HuH-7.5 (cell line): Measurements from ENCODE around the gene EPHB1.

Experiments
- DNase-seq: peaks from one replicate; pipeline ENCODE4 v3.0.0; 2011; ENCODE audit warnings: low spot score

The EPHB1 gene

DNA sequence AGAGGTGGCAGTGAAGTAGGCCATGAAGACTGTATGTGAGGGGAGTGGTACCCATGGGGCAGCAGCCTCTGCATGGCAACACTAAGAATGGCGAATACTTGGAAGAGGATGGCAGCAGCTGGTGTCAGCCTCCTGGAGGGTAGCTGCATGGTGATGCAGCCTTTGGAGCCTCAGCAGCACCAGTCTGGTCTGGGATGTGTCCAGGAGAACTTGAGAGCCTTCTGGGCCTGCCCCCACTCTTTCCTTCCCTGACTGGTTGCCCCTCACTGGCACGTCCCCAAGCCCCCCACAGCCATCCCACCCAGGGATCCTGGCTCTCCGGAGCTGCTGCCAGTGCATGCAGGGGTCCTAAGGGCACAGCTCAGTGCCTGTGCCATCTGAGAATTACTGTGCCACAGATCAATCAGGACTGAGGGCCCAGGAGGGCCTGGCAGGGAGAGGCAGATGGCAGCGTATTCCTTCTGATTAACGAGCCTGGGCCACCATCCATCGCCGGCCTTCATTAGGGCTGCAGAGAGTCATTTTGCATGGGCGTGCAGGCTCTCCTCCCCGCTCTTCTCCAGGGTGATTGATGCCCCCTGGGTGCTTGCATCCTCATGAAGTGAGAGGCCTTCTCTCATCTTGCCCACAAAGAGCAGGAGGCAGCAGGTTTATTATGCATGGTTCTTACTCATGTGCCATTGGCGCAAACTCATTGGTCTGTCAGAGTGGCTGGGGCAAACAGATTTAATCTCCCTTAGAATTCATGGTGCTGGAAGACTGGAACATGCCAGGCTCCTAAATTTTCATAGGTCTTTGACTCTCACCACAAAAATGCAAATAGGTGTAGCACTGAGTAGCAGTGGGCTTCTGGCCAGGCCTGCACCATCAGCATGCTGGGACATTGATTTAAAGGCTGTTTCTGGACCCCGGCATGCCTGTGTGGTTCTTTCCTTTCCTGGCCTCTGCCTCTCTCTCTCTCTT is 116.8 kb downstream of the EPHB1 start:
- DNase-seq = no peak

DNA sequence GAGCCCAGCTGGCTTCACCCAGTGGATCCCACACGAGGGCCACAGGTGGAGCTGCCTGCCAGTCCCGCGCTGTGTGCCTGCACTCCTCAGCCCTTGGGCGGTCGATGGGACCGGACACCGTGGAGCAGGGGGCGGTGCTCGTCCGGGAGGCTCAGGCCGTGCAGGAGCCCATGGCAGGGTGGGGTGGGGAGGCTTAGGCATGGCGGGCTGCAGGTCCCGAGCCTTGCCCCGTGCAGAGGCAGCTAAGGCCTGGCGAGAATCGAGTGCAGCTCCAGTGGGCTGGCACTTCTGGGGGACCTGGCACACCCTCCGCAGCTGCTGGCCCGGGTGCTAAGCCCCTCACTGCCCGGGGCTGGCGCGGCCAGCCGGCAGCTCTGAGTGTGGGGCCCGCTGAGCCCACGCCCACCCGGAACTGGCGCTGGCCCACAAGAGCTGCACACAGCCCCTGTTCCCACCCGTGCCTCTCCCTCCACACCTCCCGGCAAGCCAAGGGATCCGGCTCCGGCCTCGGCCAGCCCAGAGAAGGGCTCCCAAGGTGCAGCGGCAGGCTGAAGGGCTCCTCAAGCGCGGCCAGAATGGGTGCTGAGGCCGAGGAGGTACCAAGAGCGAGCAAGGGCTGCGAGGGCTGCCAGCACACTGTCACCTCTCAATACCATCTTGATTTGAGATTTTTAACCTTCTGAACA is 121.4 kb downstream of the EPHB1 start:
- DNase-seq = no peak

DNA sequence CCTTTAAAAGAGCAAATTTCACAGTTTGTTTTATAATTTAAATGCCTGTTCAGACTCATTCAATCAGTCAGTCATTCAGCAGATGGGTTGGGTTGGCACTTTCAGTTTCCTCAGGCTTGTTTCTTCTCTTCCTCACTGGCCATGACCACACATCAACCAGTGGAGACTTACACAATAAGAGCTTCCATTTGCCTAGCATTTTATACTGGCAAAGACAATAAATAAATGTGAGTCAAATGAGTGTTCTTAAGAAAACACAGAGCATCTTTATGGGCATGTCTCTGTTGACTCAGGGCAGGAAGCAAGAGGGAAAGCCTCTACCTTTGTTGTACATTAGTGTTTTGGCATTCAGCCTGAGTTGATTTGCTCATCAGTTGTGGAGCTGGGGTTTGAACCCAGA is 122.6 kb downstream of the EPHB1 start:
- no peak for DNase-seq

DNA sequence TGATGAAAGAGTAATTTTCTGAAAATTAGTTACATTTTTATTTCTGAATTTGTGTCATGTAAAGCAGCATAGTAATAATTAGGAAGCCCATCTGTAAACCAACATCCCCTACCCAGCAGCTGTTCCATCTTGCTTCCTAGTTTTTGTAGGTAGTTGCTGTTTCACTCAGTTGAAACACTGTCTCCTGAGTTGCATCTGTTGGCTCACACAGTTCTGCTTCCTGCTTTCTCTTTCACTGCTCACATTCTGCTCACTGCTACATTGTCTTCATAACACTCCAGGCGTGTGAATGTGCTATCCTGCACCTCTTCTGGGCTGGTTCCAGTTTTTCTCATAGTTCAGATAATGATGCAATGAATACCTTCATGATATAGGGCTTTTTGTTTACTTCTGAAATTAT is 123.4 kb downstream of the EPHB1 start:
- DNase-seq = no peak

DNA sequence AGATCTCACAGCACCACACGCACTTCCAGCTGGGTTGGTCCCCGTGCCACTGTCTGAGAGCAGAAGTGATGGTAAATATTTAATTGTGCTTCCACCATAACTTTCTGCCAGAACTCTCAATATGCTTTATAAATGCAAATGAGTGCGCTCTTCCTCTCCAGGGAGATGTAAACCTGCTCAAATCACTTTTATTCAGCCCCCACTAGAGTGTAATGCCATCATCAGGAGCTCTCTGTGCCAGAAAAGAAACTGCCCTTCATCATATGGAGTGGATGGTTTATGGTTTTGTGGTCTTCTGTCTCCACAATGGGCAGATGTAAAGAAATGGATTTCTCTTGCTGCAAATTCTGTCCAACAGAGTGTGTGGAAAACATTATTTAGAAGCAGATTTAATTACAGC is 127.0 kb downstream of the EPHB1 start:
- no peak for DNase-seq

DNA sequence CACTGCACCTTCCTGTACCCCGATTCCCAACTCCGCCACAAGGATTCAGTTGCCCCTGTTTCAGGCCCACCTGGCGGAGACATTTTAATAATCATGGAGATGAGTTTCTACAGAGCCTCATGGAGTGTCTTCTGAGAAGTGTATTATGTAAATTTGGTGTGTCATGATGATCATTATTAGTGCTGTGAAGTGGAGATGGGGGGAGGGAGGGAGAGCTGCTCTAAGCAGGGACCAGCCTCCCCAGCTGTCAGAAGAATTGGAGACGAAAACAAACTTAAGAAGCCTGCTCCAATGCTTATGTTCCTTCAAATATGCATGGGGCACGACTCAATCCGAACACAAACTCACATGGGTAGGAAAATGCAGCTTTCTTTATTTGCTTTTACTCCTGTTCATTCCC is 127.8 kb downstream of the EPHB1 start:
- no peak for DNase-seq

DNA sequence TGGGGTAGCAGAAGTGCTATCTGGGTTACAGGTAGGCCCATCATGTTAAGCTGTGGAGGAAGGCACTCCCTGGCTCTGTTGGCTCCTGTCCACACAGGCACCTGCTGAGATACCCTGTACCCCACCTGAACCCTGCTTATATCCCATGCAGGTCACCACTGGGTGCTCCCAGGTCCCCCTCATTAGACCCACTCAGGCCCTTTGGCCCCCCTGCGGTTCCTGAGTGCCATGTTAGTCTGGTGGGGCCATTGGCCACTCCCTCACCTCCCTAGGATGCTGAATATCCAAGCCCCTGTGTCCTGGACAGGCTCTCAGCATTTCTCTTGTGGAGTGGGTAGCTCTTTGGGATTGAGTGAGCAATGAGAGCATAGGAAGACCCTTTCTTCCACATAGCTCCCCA is 128.2 kb downstream of the EPHB1 start:
- no peak for DNase-seq

DNA sequence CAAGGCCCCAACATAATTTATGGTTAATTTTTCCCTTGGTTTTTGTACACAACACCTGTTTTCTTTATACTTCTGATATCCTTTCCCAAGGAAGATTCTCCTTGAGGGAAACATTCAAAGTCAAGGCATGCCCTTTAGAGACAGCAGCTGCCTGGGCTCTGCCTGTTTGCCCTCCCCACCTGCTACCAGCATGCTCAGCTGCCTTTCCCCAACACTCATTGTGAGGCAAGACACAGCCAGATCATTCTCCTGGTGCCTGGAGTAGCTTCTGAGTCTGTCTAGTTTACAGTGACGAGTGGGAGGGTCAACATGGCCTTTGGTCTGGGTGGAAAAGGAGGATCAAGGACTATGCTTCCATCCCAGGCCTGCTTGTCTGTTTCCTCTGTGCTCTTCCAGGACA is 132.5 kb downstream of the EPHB1 start:
- no peak for DNase-seq

DNA sequence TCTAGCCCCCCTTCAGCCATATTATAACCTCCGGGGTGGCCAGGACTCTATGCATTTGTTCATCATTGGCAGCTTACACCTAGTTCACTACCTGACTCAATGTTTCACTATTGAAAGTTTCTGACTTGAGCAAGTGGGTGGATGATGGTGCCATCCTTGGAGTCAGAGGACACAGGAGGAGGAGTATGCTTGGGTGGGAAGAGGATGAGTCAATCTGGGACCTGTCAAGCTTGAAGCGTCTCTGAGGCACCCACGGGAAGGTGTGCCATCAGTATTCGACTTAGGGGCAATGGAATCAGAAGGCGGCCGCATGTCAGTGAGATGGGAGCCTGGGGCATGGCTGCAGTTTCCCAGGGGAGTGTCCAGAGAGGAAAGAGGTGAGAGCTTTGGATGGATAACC is 133.3 kb downstream of the EPHB1 start:
- no peak for DNase-seq

DNA sequence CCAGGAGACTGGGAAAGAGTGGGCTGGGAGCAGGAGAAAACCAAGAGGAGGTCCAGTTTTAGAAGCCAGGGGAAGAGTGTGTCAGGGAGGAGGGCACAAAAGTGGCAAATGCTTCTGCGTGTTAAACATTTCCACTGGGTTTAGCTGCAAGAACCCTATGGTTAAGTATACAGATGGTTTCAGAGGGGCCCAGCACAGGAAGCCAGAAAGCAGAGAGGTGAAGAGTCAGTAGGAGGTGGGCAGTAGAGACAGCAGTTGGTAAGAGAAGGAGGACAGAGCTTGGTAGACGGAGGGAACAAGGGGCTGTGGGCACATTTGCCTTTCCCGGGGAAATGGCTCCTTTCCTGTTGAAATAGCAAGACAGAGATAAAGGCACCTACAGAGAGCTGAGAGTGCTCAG is 133.8 kb downstream of the EPHB1 start:
- DNase-seq = no peak

DNA sequence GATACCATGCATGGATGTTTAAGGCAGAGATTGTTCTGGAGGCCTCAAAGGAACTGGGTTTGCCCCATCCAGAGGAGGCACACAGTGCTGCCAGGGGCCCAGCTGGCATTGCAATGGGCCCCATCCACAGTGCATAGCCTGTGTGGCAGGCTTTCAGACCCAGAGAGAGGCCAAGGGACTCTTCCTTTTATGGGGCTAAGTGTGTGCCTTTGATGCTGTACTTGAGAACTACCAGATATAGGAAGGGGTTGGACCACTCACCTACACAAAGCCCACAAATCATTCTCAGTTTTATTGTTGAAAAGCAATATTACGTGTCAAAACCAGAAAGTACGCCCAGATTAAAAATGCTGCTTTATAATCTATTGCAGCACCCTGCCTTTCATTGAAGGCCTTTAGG is 134.9 kb downstream of the EPHB1 start:
- no peak for DNase-seq

DNA sequence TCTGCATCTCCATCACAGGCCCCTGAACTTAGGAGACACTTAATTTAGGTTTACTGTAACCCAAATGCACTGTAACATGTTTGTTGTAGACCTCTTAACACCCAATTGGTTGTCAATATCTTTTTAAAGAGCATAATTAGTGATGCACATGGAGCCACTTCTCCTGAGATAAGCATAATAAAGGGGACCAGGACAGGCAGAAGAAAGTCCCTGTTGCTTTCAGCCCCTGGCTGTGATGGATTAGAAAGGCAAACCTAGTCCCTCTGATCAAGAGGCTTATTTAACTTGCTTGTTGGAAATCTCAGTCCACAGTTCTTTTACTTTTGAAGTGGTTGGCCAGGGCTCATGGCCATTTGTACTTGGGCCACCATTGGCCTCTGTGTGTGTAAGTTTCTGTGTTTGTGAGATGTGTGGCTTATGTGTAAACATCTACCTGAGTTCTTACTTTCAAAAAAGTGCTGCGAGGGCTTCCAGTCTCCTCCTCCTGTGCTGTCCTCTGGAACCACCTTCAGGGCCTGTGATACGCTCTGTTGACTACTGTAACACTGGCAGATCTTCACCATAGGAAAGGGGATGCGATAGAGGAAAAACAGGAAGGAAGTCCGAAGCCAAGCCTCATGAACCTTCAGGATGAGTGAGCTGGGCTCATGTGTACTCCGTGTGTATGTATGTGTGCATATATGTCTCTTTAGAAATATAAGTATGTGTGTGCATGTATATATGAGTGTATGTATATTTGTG is 136.2 kb downstream of the EPHB1 start:
- no peak for DNase-seq

DNA sequence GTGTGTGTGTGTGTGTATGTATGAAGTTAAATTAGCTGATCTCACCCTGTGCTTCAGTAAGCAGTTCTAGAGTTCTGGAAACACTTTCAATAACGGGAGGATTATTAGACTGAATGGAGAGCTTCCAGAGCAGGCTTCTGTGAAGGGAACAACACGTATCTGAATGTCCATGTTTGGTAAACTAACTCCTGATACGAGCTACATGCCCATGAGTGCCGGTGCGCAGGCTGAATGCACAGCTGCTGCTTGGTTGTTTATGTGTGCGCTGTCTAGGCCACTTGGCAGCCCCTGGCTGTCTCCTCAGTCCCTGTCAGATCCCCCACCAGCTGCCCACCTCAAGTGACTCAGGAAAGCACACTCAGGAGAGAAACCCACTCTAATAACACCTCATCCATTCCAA is 137.0 kb downstream of the EPHB1 start:
- no peak for DNase-seq

DNA sequence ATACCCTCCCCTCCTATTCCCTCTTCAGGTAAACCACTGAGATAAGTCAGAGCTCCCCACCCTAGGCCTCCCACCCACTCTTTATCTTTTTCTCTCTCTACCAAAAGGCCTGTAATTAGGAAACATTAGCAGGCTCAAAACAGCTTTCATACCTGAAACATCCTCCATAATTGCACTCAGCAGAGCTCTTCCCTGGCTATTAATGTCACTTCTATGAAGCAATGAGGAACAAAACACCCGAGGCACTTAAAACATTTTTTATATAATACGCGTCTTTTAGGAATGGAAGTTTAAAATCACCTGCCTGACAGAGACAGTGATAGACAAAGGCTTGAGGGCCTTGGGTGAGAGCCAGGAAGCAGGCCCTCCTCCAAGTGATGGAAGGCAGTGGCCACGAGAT is 138.9 kb downstream of the EPHB1 start:
- DNase-seq = no peak

DNA sequence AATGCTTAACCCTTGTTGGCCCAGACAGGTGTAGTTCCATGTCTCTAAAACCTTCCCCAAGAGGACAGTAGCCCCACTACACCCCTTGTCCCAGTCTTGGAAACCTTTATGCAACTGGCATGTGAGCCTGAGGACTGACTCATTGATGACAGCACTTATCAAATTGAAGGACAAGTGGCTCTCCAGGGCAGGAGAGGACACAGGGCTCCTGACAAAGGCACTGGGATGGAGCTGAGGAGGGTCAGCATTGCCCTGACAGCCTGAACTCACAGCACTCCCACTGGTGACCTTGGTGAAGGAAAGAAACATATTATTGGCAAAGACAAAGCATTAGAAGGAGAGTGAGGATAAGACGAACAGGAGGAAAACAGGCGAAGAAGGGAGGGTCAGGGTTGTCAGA is 139.9 kb downstream of the EPHB1 start:
- no peak for DNase-seq

DNA sequence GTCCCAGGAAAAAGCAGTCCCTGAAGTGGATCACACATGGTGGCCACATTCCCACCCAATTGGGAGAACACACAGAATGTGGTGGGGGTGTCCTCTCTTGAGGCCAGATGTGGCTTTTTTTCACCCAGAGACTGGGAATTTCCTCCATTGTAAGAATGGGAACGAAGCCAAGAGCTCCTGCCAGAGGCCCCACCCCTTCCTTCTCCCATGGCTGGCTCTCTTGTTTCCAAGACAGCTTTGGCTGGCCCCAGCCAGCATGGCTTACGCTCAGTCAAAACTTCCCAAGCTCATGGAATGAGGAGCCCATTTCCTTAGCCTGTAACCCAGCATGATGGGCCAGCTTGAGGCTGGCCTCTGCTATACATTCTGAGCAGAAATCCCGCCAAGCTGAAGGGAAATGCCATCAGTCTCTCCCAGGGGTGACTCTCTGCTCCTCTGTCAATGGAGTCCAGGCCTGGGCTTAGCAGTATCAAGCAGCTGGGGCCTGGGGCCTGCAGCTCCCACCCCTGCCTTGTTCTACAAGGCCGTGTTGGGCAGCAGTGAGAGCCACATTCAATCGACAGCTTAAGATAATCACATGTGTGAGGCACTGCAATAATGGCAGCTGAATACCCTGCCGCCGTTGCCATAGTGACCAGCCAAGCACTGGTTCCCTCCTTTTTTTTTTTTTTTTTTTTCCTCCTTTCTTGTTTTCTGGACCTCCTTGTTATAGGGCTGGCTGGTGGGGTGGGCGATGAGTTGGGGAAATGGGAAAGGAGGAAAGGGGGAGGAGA is 142.4 kb downstream of the EPHB1 start:
- DNase-seq = no peak

DNA sequence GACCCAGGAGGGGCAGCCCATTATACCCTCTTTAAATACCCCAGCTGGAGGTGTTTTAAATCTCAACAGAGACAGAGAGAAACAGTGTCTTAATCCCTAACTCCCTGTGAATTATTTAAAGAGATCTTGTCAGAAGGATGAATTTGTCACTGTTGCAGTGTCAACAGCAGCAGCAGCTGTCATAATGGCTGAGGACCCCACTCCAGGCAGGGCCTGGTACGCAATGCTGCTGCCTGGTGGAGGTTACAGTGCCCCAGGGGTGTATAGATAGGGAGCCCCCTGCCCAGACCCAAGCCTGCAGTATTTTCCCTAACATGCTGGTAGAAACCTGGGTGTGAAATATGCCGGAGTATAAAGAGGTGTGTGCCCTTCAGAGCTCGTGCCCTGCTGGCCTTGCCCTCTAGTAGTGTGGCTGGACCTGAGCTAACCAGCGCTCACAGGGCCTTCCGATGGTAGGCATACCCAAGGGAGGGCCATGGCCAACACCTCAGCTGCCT is 143.0 kb downstream of the EPHB1 start:
- DNase-seq = no peak

DNA sequence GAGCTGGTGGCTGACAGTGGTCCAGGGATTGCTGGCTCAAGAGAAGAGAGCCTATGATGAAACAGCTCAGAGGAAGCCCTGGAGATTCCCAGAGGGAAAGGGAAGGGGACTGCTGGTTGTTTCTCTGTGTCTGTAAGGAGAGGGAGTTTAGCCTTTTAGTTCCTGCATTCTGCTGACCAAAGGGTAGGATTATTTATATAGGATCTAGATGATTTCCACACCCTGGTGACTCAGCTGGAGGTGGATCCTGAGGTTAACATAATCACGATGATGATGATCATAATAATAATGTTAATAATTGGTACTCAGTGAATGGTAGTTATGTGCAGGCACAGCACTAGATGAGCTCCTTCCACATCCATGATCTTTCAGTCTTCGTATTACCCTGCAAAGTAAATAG is 144.9 kb downstream of the EPHB1 start:
- no peak for DNase-seq

DNA sequence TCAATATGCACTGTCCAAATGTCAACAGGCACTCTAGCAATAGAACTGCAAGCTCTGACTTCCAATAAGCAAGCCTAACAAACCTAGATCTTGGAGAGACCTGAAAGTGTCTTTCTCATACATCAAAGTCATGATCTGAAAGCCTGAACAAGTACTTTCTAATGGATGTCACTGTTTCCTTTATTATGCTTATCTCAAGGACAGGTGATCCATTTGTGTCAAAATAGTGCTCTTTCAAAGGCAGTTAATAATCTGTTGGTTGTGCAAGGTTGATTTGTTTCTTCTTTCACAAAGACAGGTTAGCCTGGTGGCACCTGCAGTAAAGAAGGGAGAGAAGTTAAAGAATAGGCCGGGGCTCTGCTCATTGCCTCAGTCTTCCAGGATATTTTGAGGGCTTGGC is 146.8 kb downstream of the EPHB1 start:
- no peak for DNase-seq

DNA sequence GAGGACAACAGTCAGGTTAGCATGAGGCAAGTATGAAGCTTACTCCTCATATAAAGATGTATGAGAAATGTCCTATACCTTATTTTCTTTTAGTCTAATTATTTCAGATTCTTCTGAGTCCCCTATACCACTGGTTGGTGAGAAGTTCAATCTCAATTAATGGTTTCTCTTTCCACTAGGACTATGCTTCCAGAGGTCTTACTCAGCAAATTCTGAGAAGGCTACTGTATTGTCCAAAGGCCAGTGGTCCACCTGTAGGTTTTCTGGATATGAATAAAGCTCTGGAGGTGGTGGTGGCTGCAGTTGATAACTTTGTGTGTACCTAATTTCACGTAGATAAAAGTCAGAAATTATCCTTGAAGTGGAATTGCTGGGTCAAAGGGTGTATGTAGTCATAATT is 149.4 kb downstream of the EPHB1 start:
- no peak for DNase-seq

DNA sequence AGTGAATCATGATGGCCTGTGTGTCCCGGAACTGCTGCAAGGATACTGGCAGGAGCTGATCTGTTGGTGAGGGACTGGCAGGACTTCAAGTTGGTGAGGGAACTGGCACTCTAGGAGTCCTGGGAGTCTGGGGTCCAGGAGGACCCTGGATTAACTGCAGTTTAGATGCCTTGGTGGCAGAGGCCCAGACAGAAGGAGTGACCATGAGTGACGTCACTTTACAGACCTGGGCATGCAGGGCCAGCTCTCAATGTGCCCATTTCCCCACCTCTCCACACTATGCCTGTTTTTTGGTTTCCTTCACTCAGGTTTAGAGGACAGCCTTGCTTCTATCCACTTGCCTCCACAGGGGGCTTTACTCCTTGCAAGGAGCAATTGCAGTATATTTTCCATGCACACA is 154.1 kb downstream of the EPHB1 start:
- DNase-seq = no peak

DNA sequence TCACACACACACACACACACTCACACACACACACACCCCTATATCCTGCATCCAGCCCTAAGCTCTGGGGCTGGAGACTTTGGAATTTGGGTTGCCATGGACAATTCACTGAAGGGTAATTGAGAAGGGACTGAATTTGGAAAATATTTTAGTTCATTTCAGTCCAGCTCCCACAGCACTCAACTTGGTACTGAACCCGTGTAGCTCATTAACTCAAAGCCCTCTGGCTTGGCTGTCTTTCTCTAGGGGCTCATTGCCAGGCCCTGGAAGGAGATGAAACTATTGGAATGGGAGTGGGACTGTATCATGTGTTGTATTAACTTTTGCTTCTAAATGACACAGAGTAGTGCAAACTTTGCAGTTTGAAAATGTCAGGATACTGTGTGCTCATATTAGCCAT is 157.3 kb downstream of the EPHB1 start:
- DNase-seq = no peak
